Activated CD8-positive, alpha-beta memory T cell treated with anti-CD3 and anti-CD28 coated beads, Interleukin-2, amount 50 U/mL, for 24 hours (primary cell): Measurements from ENCODE around the gene ING3.
"Not testable (repeated sequence)": the region's sequence is repeated elsewhere in the genome, so short reads cannot be mapped to it uniquely, and the experiment has no call there.

ENCODE experiments used
- DNase-seq: peaks from one replicate; pipeline ENCODE4 v3.0.0-alpha.2; 2020; ENCODE audit errors: extremely low read depth

The ING3 gene

GRCh38 chr7:121002757-121003200, 52.2 kb downstream of the ING3 start:
- no peak for DNase-seq

- no peak for DNase-seq
Measured at GRCh38 chr7:121003986-121004685, 53.6 kb downstream of the ING3 start.

GRCh38 chr7:121005058-121005457, 54.5 kb downstream of the ING3 start:
- DNase-seq, result not testable (repeated sequence)

- DNase-seq, result no peak
Measured at GRCh38 chr7:121005996-121006584, 55.5 kb downstream of the ING3 start.

GRCh38 chr7:121006711-121007315, 56.2 kb downstream of the ING3 start:
- DNase-seq, result no peak

GRCh38 chr7:121008816-121009215, 58.2 kb downstream of the ING3 start:
- DNase-seq, result no peak

- no peak for DNase-seq
Measured at GRCh38 chr7:121011401-121011800, 60.8 kb downstream of the ING3 start.

GRCh38 chr7:121012170-121012874, 61.7 kb downstream of the ING3 start:
- DNase-seq, result no peak

GRCh38 chr7:121012919-121013318, 62.3 kb downstream of the ING3 start:
- no peak for DNase-seq

- DNase-seq, result no peak
Measured at GRCh38 chr7:121015560-121015959, 65.0 kb downstream of the ING3 start.

GRCh38 chr7:121016966-121017365, 66.4 kb downstream of the ING3 start:
- no peak for DNase-seq

GRCh38 chr7:121017586-121017985, 67.0 kb downstream of the ING3 start:
- no peak for DNase-seq

GRCh38 chr7:121019018-121019417, 68.4 kb downstream of the ING3 start:
- DNase-seq, result no peak

- no peak for DNase-seq
Measured at GRCh38 chr7:121020249-121020988, 69.8 kb downstream of the ING3 start.

GRCh38 chr7:121020989-121021969, 70.7 kb downstream of the ING3 start:
- DNase-seq, result no peak

GRCh38 chr7:121023194-121023593, 72.6 kb downstream of the ING3 start:
- no peak for DNase-seq

GRCh38 chr7:121023683-121024511, 73.3 kb downstream of the ING3 start:
- DNase-seq, result no peak

GRCh38 chr7:121024611-121025010, 74.0 kb downstream of the ING3 start:
- DNase-seq, result no peak

GRCh38 chr7:121026159-121026558, 75.6 kb downstream of the ING3 start:
- DNase-seq, result no peak
